Central memory CD8-positive, alpha-beta T cell (primary cell): ENCODE data around the gene TUBA1C.
"Not testable (repeated sequence)": the region's sequence is repeated elsewhere in the genome, so short reads cannot be mapped to it uniquely, and the experiment has no call there.

ENCODE experiments used
- ATAC-seq: fragments of 150-1000 bp; cut with Tn5 transposase; replicated peaks from 2 replicates; pipeline ENCODE4 v1.10.0; 2022; ENCODE audit warnings: mild to moderate bottlenecking, moderate FRiP score, moderate number of reproducible peaks; ENCODE audit not compliant: poor library complexity, severe bottlenecking; ENCODE audit errors: extremely low read depth
- DNase-seq, 2 donors: peaks; one replicate each; pipeline ENCODE4 v3.0.0; 2021; ENCODE audit warnings: low spot score in 2 of 2
- H3K27ac Mint-ChIP-seq: one replicate; pipeline ENCODE4 v1.8.0; 2022; ENCODE audit warnings: low read depth, mild to moderate bottlenecking, moderate library complexity, mixed read lengths
- H3K27me3 Mint-ChIP-seq: one replicate; pipeline ENCODE4 v1.8.0; 2022; ENCODE audit warnings: mixed read lengths
- H3K36me3 Mint-ChIP-seq: one replicate; pipeline ENCODE4 v1.8.0; 2022; ENCODE audit warnings: mild to moderate bottlenecking, moderate library complexity, mixed read lengths; ENCODE audit not compliant: insufficient read depth
- H3K4me1 Mint-ChIP-seq: one replicate; pipeline ENCODE4 v1.8.0; 2022; ENCODE audit warnings: mixed read lengths
- H3K4me3 Mint-ChIP-seq: one replicate; pipeline ENCODE4 v1.8.0; 2022; ENCODE audit warnings: mild to moderate bottlenecking, moderate library complexity, mixed read lengths
- H3K9me3 Mint-ChIP-seq: one replicate; pipeline ENCODE4 v1.8.0; 2022; ENCODE audit warnings: mixed read lengths

TUBA1C gene

GRCh38 chr12:49295082-49295936, 30.4 kb downstream of the TUBA1C start, which contains the start of gene PRPH:
Gene PRPH (plus strand): TSS chr12:49295147. CDS start chr12:49295201, 54 bp downstream.
- no peaks in the 10 kb centered on the region for H3K4me1 Mint-ChIP-seq
- H3K36me3 Mint-ChIP-seq, result no peaks in the 10 kb centered on the region
- H3K27me3 Mint-ChIP-seq, result peaks cover 71% of the 10 kb centered on the region
- H3K9me3 Mint-ChIP-seq, result no peaks in the 10 kb centered on the region
- H3K27ac Mint-ChIP-seq, result no peak within 1 kb of the TSS
- ATAC-seq (no peak), DNase-seq (no peak)
- no peak within 1 kb of the TSS for H3K4me3 Mint-ChIP-seq

DNA sequence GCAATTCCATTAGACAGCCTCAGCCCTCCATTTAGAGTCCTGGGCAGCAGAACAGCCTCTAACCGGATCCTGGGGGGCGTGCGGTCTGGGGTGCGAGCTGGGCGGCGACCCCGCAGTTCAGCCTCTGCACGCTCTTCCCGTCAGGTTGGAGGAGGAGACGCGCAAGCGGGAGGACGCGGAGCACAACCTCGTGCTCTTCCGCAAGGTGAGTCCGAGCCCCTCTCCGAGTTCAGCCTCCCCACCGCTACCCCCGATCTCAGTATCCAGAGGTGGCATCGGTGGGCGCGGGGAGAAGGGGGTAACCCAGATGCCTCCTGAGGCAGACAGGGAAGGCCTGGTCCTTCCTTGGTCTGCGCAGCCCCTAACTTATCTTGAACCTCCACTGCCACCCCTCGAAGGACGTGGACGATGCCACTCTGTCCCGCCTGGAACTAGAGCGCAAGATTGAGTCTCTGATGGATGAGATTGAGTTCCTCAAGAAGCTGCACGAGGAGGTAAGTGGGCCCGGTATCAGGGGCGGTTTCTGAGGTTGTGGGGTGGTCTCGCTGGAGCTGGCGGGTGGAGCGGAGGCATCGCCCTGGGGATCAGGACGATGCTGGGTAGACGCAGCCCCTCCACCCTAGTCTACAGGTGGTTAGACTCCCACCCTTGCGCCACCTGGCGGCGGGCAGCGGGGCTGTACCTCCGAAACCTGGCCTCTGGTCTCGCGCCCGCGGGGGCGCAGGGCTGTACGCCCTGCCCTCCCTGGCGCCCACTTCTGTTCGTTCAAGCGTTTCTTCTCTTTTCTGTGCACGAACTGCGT, 31.4 kb downstream of the TUBA1C start:
- no peaks in the 10 kb centered on the region for H3K4me1 Mint-ChIP-seq
- peak; percentile 73 for ATAC-seq
- H3K27ac Mint-ChIP-seq, result no peak overlapping the region
- peaks cover 66% of the 10 kb centered on the region for H3K27me3 Mint-ChIP-seq
- H3K9me3 Mint-ChIP-seq, result no peaks in the 10 kb centered on the region
- H3K36me3 Mint-ChIP-seq, result no peaks in the 10 kb centered on the region
- DNase-seq, result peak; percentile 31 to 46
- H3K4me3 Mint-ChIP-seq, result peak overlapping the region; percentile 59

DNA sequence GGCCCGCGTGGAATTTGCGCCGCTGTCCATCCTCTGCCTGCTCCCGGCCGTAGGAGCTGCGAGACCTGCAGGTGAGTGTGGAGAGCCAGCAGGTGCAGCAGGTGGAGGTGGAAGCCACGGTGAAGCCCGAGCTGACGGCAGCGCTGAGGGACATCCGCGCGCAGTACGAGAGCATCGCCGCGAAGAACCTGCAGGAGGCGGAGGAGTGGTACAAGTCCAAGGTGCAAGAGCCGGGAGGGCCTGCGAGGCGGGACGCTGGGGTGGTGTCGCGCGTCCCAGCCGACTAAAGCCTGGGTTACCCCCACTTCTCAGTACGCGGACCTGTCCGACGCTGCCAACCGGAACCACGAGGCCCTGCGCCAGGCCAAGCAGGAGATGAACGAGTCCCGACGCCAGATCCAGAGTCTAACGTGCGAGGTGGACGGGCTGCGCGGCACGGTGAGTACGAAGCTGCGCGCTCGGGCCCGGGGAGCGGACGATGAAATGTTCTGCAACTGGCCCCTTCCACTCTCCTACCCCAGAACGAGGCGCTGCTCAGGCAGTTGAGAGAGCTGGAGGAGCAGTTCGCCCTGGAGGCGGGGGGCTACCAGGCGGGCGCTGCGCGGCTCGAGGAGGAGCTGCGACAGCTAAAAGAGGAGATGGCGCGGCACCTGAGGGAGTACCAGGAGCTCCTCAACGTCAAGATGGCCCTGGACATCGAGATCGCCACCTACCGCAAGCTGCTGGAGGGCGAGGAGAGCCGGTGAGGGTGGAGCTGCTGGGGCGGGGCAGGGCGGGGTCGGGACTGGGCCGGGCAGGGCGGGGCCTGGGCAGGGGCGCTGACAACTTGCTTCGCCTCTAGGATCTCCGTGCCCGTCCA, 32.2 kb downstream of the TUBA1C start:
- Mint-ChIP-seq H3K4me3 (peak overlapping the region; percentile 59), H3K36me3 (no peaks in the 10 kb centered on the region), H3K9me3 (no peaks in the 10 kb centered on the region), H3K27me3 (peaks cover 58% of the 10 kb centered on the region), H3K27ac (no peak overlapping the region), H3K4me1 (peaks cover 6% of the 10 kb centered on the region)
- DNase-seq (no peak), ATAC-seq (peak; percentile 61)

DNA sequence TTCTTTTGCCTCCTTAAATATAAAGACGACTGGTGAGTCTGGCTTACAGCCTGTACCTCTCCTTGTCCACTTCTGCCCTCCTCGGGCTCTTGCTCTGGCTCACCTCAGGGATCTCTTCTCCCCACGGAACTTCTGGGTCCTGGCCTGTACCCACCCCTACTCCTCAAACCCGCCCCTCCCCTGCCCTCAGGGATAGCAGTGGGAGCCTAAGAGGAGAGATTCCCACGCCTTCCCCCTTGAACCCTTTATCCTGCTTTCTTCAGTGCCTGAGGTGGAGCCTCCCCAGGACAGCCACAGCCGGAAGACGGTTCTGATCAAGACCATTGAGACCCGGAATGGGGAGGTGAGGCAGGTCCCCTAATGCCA, 32.8 kb downstream of the TUBA1C start:
- peak overlapping the region; percentile 13 for H3K4me3 Mint-ChIP-seq
- no peak overlapping the region for H3K27ac Mint-ChIP-seq
- H3K36me3 Mint-ChIP-seq, result no peaks in the 10 kb centered on the region
- peaks cover 62% of the 10 kb centered on the region for H3K27me3 Mint-ChIP-seq
- H3K9me3 Mint-ChIP-seq, result no peaks in the 10 kb centered on the region
- ATAC-seq, result no peak
- no peak for DNase-seq
- H3K4me1 Mint-ChIP-seq, result peaks cover 6% of the 10 kb centered on the region

GRCh38 chr12:49298160-49298559, 33.3 kb downstream of the TUBA1C start:
- peaks cover 6% of the 10 kb centered on the region for H3K4me1 Mint-ChIP-seq
- no peak overlapping the region for H3K27ac Mint-ChIP-seq
- ATAC-seq (no peak), DNase-seq (no peak)
- peak overlapping the region; percentile 13 for H3K4me3 Mint-ChIP-seq
- no peaks in the 10 kb centered on the region for H3K36me3 Mint-ChIP-seq
- peaks cover 64% of the 10 kb centered on the region for H3K27me3 Mint-ChIP-seq
- H3K9me3 Mint-ChIP-seq, result no peaks in the 10 kb centered on the region

- ATAC-seq (no peak), DNase-seq (no peak)
- Mint-ChIP-seq H3K9me3 (no peaks in the 10 kb centered on the region), H3K4me1 (peaks cover 6% of the 10 kb centered on the region), H3K36me3 (no peaks in the 10 kb centered on the region), H3K27me3 (peaks cover 61% of the 10 kb centered on the region), H3K4me3 (no peak overlapping the region), H3K27ac (no peak overlapping the region)
These were observed 36.9 kb downstream of the TUBA1C start for GRCh38 chr12:49301760-49302159.

DNA sequence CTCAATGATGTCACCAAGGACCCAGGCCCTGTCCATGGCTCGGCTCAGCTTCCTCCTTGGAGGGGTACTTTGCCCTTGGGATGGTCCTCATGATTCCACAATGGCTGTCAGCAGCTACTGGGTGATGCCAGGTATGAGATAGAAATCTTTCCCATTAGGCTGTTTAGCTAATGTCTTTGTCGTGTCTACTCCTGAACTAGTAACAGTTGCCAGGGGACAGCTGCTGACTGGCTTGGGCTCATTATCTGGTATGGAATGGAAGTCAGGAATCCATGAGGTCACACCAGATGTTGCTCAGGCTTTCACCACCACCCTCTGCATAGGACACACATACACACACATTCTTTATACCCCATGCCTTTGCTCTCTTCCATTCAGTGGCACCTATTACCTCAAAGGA, 39.3 kb downstream of the TUBA1C start:
- Mint-ChIP-seq H3K36me3 (no peaks in the 10 kb centered on the region), H3K27ac (no peak overlapping the region), H3K4me1 (peaks cover 6% of the 10 kb centered on the region), H3K4me3 (no peak overlapping the region), H3K27me3 (peaks cover 59% of the 10 kb centered on the region), H3K9me3 (no peaks in the 10 kb centered on the region)
- DNase-seq (no peak), ATAC-seq (no peak)

GRCh38 chr12:49305762-49306510, 41.1 kb downstream of the TUBA1C start:
- H3K27me3 Mint-ChIP-seq, result peaks cover 63% of the 10 kb centered on the region
- H3K4me1 Mint-ChIP-seq, result peaks cover 6% of the 10 kb centered on the region
- no peaks in the 10 kb centered on the region for H3K9me3 Mint-ChIP-seq
- ATAC-seq (no peak), DNase-seq (no peak)
- H3K36me3 Mint-ChIP-seq, result no peaks in the 10 kb centered on the region
- H3K27ac Mint-ChIP-seq, result no peak overlapping the region
- no peak overlapping the region for H3K4me3 Mint-ChIP-seq

DNA sequence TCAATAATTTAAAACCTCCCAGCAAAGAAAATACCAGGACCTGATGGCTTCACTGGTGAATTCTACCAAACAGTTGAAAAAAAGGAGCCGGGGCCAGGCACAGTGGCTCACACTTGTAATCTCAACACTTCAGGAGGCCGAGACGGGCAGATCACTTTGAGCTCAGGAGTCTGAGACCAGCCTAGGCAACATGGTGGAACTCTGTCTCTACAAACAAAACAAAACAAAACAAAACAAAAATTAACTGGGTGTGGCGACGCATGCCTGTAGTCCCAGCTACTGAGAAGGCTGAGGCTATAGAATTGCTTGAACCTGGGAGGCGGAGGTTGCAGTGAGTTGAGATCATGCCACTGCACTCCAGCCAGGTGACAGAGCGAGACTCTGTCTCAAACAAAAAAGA, 44.5 kb downstream of the TUBA1C start:
- H3K27ac Mint-ChIP-seq, result no peak overlapping the region
- ATAC-seq (no peak), DNase-seq (no peak)
- H3K27me3 Mint-ChIP-seq, result peaks cover 51% of the 10 kb centered on the region
- no peaks in the 10 kb centered on the region for H3K36me3 Mint-ChIP-seq
- H3K4me3 Mint-ChIP-seq, result no peak overlapping the region
- no peaks in the 10 kb centered on the region for H3K4me1 Mint-ChIP-seq
- H3K9me3 Mint-ChIP-seq, result no peaks in the 10 kb centered on the region

- ATAC-seq, H3K36me3 Mint-ChIP-seq, H3K27ac Mint-ChIP-seq: not testable (repeated sequence)
These were observed 45.6 kb downstream of the TUBA1C start for GRCh38 chr12:49310451-49311000.

GRCh38 chr12:49314811-49315210, 49.9 kb downstream of the TUBA1C start:
- no peak for ATAC-seq
- Mint-ChIP-seq H3K36me3 (no peaks in the 10 kb centered on the region), H3K27me3 (no peaks in the 10 kb centered on the region)

More at GRCh38 chr12:49310451-49311000, 45.6 kb downstream of the TUBA1C start:
- H3K27me3 Mint-ChIP-seq, result peaks cover 40% of the 10 kb centered on the region
- not testable (repeated sequence) for H3K4me3 Mint-ChIP-seq, DNase-seq, H3K9me3 Mint-ChIP-seq, H3K4me1 Mint-ChIP-seq

More at GRCh38 chr12:49314811-49315210, 49.9 kb downstream of the TUBA1C start:
- no peak overlapping the region for H3K4me3 Mint-ChIP-seq
- H3K9me3 Mint-ChIP-seq, result no peaks in the 10 kb centered on the region
- H3K4me1 Mint-ChIP-seq, result no peaks in the 10 kb centered on the region
- no peak for DNase-seq
- H3K27ac Mint-ChIP-seq, result no peak overlapping the region
